Smooth muscle cell (in vitro differentiated cells): ENCODE data around the gene PTOV1. TPM values are rescaled to one million over a fixed set of nuclear protein-coding genes. Genes with fewer than 3 reads are reported as not detected.

Source experiments
- DNase-seq: peaks from one replicate; lab custom pipeline; 2025; ENCODE audit not compliant: unreplicated experiment; lab: John Stamatoyannopoulos, UW
- H2AFZ ChIP-seq: fragments of 200-600 bp; sonication (generic); 2 replicates; pipeline ENCODE4 v1.6.0; 2016; ENCODE audit warnings: antibody characterized with exemption, low read depth, mild to moderate bottlenecking
- H3F3A ChIP-seq: fragments of 200-600 bp; sonication (generic); 2 replicates; pipeline ENCODE4 v1.6.0; 2017; ENCODE audit warnings: antibody characterized with exemption, low read depth
- H3K27ac ChIP-seq: fragments of 200-600 bp; sonication (generic); 2 replicates; pipeline ENCODE4 v1.5.1; 2016; ENCODE audit warnings: low read depth, mild to moderate bottlenecking
- H3K27me3 ChIP-seq: fragments of 200-600 bp; sonication (generic); 2 replicates; pipeline ENCODE4 v1.6.1; 2016; ENCODE audit warnings: low read depth, mild to moderate bottlenecking
- H3K36me3 ChIP-seq: fragments of 200-600 bp; sonication (generic); 2 replicates; pipeline ENCODE4 v1.5.1; 2016; ENCODE audit warnings: low read depth
- H3K4me1 ChIP-seq: fragments of 200-600 bp; sonication (generic); 2 replicates; pipeline ENCODE4 v1.5.1; 2016; ENCODE audit warnings: low read depth
- H3K4me2 ChIP-seq: fragments of 200-600 bp; sonication (generic); 2 replicates; pipeline ENCODE4 v1.6.0; 2016; ENCODE audit warnings: mild to moderate bottlenecking
- H3K4me3 ChIP-seq: fragments of 200-600 bp; sonication (generic); 2 replicates; pipeline ENCODE4 v1.5.1; 2016; ENCODE audit warnings: mild to moderate bottlenecking
- H3K79me2 ChIP-seq: fragments of 200-600 bp; sonication (generic); 2 replicates; pipeline ENCODE4 v1.6.0; 2016; ENCODE audit warnings: low read depth, mild to moderate bottlenecking
- H3K9ac ChIP-seq: fragments of 200-600 bp; sonication (generic); 2 replicates; pipeline ENCODE4 v1.6.0; 2016; ENCODE audit warnings: low read depth
- H3K9me3 ChIP-seq: fragments of 200-600 bp; sonication (generic); replicated peaks from 2 replicates; pipeline ENCODE4 v1.5.1; 2016; ENCODE audit warnings: low read depth
- H4K20me1 ChIP-seq: fragments of 200-600 bp; sonication (generic); 2 replicates; pipeline ENCODE4 v1.6.0; 2016; ENCODE audit warnings: low read depth
- CTCF ChIP-seq: fragments of 200-600 bp; sonication (generic); IDR thresholded peaks from 2 replicates; pipeline ENCODE4 v1.5.1; 2017; ENCODE audit warnings: borderline replicate concordance, mild to moderate bottlenecking, antibody characterized with exemption; ENCODE audit not compliant: insufficient read depth, poor library complexity, severe bottlenecking
- WGBS: methylation state at CpG from one replicate; pipeline ENCODE4 v1.1.7; 2016; ENCODE audit warnings: low lambda C conversion rate; 5-methylcytosine and 5-hydroxymethylcytosine counted together
- polyA plus RNA-seq: library from polyadenylated mRNA; unstranded; fragments of >200 nt; fragmentation: Nextera tagmentation; extraction: Ambion mirVana; gene quantifications from 2 replicates; pipeline ENCODE4 v1.2.1, GENCODE V29; 2016
- total RNA-seq: library from RNA; depleted of rRNA; stranded (reverse); fragments of >200 nt; gene quantifications from 2 replicates; pipeline ENCODE4 v1.2.3, GENCODE V29; 2014

Gene PTOV1
- total and polyA plus RNA-seq, 2 experiments from 2014 or later: 81.0 to 256 TPM

GRCh38 chr19:49876422-49877019 is 25.6 kb downstream of the PTOV1 start:
- Histone ChIP-seq H3K9me3 (no peaks in the 10 kb centered on the region), H3K79me2 (peaks cover 25% of the 10 kb centered on the region), H3K4me2 (peak overlapping the region; percentile 96), H3K27ac (peak overlapping the region; percentile 96), H3F3A (peaks cover 3% of the 10 kb centered on the region), H2AFZ (peak overlapping the region; percentile 64), H3K4me3 (peak overlapping the region; percentile 72), H3K27me3 (no peaks in the 10 kb centered on the region), H4K20me1 (peaks cover 5% of the 10 kb centered on the region), H3K36me3 (no peaks in the 10 kb centered on the region), H3K4me1 (peaks cover 12% of the 10 kb centered on the region), H3K9ac (peak overlapping the region; percentile 95)
- under 1% methylated on average over 38 of the region's 46 CpGs for WGBS
- peak; percentile 99 for DNase-seq
- TF ChIP-seq CTCF: no peak

GRCh38 chr19:49877020-49877878 is 26.3 kb downstream of the PTOV1 start, which contains the start of the genes AKT1S1 and TBC1D17:
TSS of gene AKT1S1 (minus strand) at chr19:49877355. CDS start at chr19:49873295, 4,060 bp downstream.
TSS of gene TBC1D17 (plus strand) at chr19:49877702. CDS start at chr19:49877724, 22 bp downstream.
- peaks cover 25% of the 10 kb centered on the region for H3K79me2 ChIP-seq
- H3K9me3 ChIP-seq: no peaks in the 10 kb centered on the region
- peak; percentile 99 for DNase-seq
- peak within 1 kb of the TSS; percentile 95 for H3K9ac ChIP-seq
- peaks cover 3% of the 10 kb centered on the region for H3F3A ChIP-seq
- peak within 1 kb of the TSS; percentile 72 for H3K4me3 ChIP-seq
- H3K4me1 ChIP-seq: peaks cover 12% of the 10 kb centered on the region
- H3K27ac ChIP-seq: peak within 1 kb of the TSS; percentile 96
- peak within 1 kb of the TSS; percentile 96 for H3K4me2 ChIP-seq
- peak within 1 kb of the TSS; percentile 71 for H2AFZ ChIP-seq
- WGBS: 1% methylated on average over 61 of the region's 61 CpGs
- no peaks in the 10 kb centered on the region for H3K36me3 ChIP-seq
- no peak for TF ChIP-seq CTCF
- peaks cover 5% of the 10 kb centered on the region for H4K20me1 ChIP-seq
- H3K27me3 ChIP-seq: no peaks in the 10 kb centered on the region

- peaks cover 3% of the 10 kb centered on the region for H3F3A ChIP-seq
- WGBS: 7% methylated on average over 37 of the region's 41 CpGs
- peak overlapping the region; percentile 71 for H2AFZ ChIP-seq
- H3K4me1 ChIP-seq: peaks cover 12% of the 10 kb centered on the region
- H3K27me3 ChIP-seq: no peaks in the 10 kb centered on the region
- peaks cover 2% of the 10 kb centered on the region for H3K36me3 ChIP-seq
- peak overlapping the region; percentile 95 for H3K9ac ChIP-seq
- H3K4me3 ChIP-seq: peak overlapping the region; percentile 72
- no peak for TF ChIP-seq CTCF
- peaks cover 5% of the 10 kb centered on the region for H4K20me1 ChIP-seq
- peak overlapping the region; percentile 94 for H3K4me2 ChIP-seq
- H3K9me3 ChIP-seq: no peaks in the 10 kb centered on the region
- peaks cover 25% of the 10 kb centered on the region for H3K79me2 ChIP-seq
- peak overlapping the region; percentile 96 for H3K27ac ChIP-seq
- DNase-seq: peak; percentile 98
Observed at GRCh38 chr19:49877879-49878743, 27.2 kb downstream of the PTOV1 start.
